GM20431 (cell line): ENCODE data around the gene ACAP1.
"Not testable (repeated sequence)": the region's sequence is repeated elsewhere in the genome, so short reads cannot be mapped to it uniquely, and the experiment has no call there.

ENCODE experiments used
- in situ Hi-C: fragments of 300-500 bp; cut with MseI, MboI; formaldehyde crosslinking; loops from one replicate; pipeline ENCODE4 v1.15.0; 2020; ENCODE audit warnings: low sequenced_read_pairs; ENCODE audit not compliant: unreplicated experiment

The ACAP1 gene

DNA sequence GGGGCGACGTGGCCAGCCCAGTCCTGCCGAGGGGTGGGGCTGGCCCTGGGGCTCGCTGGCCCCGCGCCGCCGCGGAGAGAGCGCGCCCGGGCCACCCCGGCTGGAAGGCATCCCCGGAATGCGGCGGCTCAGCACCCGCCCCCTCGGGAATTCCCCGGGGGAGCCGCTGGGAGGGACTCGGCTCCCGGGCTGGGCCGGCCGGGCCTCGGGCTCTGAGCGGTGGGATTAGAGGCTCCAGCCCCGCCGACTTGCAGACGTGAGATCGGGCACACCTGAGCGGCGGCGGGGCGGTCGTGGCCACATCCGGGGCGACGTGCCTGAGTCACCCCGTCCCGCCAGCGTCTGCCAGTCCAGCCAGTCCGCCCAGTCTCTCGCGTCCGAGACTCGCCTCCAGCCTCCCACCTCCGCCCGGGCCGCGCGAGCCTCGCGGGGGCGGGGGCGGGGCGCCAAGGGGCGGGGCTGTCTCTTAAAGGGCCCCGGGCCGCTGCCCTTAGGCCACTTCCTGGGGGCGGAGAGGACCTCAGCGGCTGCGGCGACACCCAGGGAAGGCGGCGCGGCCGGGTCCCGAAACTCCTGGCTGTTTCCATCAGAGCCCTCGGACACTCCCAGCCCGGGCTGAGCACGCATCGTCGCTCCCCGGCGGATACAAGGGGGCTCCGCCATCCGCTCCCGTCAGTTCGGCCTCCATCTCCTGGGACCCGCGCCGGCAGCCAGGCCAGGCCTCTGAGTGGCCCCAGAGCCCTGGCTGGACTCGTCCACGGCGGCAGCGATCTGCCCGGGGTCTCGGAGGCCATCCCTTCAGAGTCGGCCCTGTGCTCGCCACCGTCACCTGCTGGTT, 15.6 kb downstream of the ACAP1 start, which contains the start of gene KCTD11:
KCTD11 (plus strand) TSS at position 498 of the 838 bp plus-strand sequence.
- in situ Hi-C loops: no loop called here

DNA sequence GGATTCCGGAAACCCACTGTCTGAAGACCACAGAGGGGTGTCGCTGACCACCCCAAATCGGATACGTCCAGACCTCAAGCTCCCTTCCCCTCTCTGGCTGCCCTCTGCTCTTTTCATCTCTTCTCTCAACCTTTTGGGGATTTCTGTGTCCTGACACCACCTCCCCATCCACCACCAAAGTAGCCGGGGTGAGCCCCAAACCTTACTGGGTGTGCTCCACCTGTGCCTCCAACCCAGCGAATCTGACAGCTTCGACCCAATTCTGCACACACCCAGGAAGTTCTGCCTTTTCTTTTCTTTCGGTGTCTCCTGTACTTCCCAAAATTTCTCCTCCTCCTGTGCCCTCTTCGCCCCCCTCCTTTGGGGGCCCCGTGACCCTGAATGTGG, 16.2 kb downstream of the ACAP1 start:
- in situ Hi-C loops: no loop called here

DNA sequence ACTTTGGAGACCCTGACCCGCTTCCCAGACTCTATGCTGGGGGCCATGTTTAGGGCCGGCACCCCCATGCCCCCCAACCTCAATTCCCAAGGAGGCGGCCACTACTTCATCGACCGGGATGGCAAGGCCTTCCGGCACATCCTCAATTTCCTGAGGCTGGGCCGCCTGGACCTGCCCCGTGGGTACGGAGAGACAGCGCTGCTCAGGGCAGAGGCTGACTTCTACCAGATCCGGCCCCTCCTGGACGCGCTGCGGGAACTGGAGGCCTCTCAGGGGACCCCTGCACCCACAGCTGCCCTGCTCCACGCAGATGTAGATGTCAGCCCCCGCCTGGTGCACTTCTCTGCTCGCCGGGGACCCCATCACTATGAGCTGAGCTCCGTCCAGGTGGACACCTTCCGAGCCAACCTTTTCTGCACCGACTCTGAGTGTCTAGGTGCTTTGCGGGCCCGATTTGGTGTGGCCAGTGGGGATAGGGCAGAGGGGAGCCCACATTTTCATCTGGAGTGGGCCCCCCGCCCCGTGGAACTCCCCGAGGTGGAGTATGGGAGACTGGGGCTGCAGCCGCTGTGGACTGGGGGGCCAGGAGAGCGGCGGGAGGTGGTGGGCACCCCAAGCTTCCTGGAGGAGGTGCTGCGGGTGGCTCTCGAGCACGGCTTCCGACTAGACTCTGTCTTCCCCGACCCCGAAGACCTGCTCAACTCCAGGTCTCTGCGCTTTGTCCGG, 16.7 kb downstream of the ACAP1 start:
- in situ Hi-C loops: no loop called here

DNA sequence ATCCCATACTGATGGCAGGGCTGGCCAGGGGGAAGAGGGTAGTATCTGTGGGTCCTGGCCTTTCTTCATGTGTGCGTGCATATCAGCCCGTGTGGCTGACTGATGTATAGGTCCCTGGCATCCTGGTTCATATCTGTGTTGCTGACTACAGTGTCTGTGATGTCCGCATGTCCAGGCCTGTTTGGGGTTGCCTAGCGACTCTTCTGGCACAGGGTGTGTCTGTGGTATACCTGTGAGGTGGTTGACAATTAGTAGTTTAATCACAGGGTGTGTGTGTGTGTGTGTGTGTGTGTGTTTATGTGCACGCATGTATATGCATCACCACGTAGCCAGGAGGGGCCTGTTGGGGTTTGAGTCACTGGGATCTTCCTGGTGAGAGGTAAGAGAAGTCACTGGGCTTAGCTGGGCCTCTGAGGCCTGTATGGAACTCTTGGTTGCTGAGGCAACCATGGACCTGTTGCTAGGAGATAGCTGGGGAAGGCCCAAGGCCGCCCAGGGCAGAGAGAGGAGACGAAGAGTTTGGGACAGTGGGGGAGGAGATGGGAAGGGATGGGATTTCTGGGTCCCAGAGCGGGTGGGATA, 18.0 kb downstream of the ACAP1 start:
- in situ Hi-C loops: no loop called here

DNA sequence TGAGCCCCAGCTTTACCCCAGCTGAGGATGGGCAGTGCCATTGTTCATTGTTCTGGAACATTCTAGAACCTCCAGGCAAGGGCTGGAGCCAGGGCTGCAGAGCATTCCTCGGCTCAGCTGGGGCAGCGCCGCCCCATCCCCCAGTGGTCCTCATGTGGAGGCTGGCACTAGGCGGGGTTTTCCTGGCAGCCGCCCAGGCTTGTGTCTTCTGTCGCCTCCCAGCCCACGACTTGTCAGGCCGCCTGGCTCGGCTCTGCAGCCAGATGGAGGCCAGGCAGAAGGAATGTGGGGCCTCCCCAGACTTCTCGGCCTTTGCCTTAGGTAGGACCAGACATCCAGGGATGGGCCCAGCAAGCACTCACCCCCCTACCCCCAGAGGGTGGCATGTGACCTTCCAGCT, 18.7 kb downstream of the ACAP1 start, which contains the start of gene TMEM95:
TMEM95 (plus strand) TSS at position 104 of the 400 bp plus-strand sequence; CDS start at position 153, 49 bp downstream.
- in situ Hi-C loops: no loop called here

DNA sequence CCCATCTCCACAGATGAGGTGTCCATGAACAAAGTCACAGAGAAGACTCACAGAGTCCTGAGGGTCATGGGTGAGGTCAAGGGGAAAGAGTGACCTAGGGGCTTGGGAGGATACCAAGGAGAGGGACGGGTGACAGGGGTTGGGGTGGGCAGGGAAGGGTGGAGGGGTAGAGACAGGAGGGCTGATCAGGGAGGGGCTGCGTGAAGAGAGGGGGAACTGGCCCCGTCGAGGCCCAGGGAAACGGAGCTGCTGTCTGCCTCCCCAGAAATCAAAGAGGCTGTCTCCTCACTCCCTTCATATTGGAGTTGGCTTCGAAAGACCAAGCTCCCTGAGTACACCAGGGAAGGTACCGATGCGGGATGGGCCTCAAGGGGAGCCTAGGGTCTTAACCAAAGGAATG, 19.2 kb downstream of the ACAP1 start:
- in situ Hi-C loops: no loop called here

DNA sequence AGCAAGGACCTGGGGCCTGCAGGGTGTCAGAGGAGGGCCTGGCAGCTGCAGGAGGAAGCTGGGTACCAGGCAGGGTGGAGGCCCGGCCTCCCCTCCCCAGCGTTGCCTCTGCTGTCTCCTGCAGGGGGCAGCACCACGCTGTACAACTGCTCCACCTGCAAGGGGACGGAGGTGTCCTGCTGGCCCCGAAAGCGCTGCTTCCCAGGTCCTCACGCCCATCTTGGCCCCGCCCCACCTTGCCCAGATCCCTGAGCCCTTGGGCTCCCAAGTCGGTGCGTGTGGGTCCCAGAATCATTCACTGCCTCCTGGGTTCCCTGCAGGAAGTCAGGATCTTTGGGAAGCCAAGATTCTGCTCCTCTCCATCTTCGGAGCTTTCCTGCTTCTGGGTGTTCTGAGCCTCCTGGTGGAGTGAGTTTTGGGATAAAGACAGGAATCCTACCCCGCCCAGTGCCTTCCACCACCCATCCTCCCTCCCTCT, 19.8 kb downstream of the ACAP1 start:
- in situ Hi-C loops: no loop called here

DNA sequence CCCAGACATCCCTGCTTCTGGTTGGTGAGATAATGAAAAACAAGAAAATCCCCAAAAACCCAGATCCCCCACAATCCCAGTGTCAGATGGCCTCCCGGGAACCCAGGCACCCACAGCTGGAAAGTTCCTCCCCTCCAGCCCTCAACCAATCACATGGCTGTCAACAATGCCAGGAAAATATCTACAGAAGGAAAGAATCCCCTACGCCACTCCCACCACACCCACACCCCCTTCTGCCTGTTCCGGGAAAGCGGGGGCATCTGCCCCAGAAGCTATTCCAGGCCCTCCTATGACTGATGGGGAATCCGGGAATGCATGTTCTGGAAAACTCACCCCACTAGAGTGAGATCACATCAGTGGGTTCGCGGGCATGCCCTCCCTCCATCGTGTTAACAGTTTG, 20.4 kb downstream of the ACAP1 start:
- in situ Hi-C loops: no loop called here

DNA sequence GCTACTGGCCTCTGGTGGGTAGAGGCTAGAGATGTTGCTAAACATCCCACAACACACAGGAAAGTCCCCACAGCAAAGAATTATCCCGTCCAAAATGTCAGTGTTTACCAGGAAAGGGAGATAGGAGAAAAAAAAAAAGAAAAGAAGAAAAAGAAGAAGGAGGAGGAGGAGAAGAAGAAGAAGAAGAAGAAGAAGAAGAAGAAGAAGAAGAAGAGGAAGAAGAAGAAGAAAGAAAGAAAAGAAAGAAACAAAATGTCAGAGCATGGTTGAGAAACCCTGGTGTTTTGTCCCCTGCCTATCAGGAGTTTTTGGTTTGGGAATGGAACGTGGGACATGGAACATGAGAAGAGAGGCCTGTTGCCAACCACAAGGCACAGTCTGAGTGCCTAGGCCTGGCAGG, 21.1 kb downstream of the ACAP1 start:
- in situ Hi-C loops: no loop called here

DNA sequence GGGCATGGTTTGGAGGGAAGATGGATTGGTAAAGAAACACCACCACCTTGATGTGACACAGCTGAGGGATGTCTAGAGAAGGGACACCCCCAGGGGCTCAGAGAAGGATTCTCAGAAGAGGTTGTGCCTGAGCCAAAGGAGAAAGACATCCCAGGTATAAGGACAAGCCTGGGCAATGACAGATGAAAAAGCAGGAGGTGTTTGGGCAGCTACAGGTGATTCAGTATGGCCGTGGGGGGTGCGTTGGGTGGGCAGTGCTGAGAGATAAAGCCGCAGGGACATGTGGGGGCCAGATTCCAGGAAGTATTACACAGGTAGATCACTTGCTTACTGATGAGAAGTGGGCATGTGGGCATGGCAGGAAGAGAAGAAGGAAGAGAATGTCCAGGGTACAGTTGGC, 25.6 kb downstream of the ACAP1 start:
- in situ Hi-C loops: no loop called here

DNA sequence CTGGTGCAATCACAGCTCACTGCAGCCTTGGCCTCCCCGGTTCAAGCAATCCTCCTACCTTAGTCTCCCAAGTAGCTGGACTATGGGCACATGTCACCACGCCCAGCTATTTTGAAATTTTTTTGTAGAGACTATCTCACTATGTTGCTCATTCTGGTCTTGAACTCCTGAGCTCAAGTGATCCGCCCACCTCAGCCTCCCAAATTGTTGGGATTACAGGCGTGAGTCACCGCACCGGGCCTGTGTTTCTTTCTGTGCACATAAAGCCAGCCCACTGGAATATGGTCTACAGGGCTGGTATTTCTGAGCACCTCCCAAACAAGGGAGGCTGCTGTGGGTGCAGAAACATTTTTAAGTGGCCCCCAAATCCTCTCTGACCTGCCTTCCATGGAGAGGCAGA, 27.0 kb downstream of the ACAP1 start:
- in situ Hi-C loops: no loop called here

DNA sequence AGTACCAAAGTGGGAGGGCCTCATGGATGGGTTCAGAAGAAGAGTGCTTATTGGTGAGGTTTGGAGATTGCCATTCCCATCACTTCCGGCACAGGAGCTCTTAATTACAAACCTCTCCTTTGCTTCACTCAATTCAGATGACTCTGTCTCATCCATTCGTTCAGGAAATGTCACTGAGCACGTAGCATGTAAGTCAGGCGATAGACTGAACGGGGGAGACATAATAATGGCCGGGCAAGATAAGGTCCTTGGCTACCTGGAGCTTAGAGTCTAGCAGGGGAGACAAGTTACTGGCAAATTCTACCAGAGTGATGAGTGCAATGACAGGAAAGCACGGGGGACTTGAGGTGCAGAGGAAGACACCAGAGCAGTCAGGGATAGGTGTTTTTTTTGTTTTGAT, 29.6 kb downstream of the ACAP1 start:
- in situ Hi-C loops: not testable (repeated sequence)

DNA sequence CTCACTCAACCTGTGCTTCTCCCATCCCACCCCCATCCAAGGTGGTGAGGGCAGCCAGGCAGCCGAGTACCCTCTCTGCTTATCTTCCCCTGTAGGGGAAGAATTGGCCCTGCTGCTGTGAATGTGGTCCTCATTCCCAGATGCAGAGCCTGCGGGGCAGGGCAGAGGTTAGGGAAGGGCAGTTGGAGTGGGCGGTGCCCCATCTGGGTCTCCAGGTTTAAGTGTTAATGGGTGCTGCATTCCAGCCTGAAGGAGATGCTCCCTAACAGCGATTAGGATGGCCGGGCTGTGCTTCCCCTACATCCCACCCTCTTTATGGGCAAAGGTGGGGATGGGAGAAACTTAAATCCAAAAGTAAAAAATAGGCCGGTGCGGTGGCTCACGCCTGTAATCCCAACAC, 30.8 kb downstream of the ACAP1 start:
- in situ Hi-C loops: no loop called here

DNA sequence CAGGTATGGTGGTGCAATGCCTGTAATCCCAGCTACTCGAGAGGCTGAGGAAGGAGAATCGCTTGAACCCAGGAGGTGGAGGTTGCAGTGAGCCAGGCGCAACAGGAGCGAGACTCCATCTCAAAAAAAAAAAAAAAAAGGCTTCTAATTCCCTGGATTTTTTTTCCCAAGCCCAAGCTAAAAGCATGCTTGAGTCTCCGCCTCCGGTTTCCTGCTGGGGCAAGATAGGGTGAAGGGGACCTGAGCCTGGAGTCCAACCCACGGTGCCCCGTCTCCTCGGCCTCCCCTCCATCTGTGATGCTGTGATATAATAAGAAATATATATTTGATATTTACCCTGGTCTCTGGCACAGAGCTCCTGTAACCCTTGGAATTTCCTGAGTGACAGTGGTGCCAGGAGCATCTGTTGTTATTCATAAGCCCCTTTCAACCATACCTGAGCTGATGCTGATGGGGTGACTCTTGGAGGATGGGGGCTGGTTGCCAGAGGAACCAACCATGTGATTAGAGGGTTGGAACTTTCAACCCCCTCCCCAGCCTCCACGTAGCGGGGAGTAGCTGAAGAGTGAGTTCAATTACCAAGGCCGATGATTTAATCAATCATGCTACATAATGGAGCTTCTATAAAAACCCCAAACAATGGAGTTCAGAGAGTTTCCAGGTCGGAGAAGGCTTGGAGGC, 31.7 kb downstream of the ACAP1 start:
- in situ Hi-C loops: no loop called here

DNA sequence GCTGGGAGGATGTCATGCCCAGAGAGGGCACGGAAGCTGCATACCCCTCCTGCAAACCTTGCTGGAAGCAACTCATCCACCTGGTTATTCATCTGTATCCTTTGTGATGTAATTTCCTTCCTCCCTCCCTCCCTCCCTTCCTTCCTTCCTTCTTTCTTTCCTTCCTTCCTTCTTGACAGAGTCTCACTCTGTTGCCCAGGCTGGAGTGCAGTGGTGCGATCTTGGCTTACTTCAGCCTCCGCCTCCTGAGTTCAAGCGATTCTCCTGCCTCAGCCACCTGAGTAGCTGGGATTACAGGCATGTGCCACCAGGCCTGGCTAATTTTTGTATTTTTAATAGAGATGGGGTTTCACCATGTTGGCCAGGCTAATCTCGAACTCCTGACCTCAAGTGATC, 32.3 kb downstream of the ACAP1 start:
- in situ Hi-C loops: not testable (repeated sequence)

DNA sequence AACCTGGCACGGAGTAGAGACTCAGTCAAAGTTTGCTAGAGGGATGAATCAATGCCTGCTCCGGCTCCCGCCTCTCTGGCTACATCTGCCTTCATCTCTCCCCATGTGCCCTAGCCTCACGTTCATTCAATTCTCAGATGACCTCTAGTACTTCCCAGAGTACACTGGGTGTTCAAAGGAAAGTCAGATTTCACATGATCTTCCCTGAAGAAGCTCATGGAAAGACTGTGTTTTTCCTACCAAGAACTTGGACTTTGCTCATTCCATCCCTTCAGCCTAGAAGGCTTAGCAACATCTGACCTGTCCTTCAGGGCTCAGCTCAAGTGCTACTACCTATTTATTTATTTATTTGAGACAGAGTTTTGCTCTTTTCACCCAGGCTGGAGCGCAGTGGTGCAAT, 33.5 kb downstream of the ACAP1 start:
- in situ Hi-C loops: no loop called here

DNA sequence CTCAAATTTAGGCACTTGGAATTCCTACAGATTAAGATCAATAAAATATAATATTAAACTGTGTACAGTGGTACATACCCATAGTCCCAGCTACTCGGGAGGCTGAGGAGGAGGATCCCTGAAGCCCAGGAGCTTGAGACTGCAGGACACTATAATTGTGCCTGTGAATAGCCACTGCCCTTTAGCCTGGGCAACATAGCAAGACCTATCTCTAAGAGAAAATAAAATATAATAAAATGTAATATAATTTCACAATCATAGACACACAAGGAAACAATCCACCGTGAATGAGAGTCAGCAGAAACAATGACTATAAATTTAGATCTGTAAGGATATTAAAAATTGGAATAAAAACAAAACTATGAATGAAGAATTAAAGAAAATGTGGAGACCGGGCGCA, 34.5 kb downstream of the ACAP1 start:
- in situ Hi-C loops: no loop called here

DNA sequence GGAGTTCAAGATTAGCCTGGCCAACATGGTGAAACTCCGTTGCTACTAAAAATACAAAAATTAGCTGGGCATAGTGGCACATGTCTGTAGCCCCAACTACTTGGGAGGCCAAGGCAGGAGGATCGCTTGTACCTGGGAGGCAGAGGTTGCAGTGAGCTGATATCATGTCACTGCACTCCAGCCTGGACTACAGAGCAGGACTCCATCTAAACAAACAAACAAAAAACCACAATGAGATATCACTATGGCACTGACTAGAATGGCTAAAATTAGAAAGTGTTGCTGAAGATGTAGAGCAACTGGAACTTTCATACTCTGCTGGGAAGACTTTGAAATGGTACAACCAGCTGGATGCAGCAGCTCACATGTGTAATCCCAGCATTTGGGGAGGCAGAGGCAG, 38.0 kb downstream of the ACAP1 start:
- in situ Hi-C loops: no loop called here

DNA sequence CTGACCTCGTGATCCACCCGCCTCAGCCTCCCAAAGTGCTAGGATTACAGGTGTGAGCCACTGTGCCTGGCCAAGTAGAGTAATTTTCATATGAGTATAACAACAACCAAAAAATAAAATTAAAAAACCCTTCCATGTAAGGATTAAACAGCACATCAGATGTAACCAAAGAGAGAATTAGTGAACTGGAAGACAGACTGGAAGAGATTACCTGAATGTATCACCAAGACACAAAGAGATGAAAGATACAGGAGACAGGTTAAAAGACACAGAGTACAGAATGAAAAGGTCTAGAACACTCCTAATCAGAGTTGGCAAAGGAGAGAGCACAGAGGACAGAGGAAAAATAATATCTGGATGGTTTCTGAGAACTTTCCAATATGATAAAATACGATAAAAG, 42.8 kb downstream of the ACAP1 start:
- in situ Hi-C loops: no loop called here

DNA sequence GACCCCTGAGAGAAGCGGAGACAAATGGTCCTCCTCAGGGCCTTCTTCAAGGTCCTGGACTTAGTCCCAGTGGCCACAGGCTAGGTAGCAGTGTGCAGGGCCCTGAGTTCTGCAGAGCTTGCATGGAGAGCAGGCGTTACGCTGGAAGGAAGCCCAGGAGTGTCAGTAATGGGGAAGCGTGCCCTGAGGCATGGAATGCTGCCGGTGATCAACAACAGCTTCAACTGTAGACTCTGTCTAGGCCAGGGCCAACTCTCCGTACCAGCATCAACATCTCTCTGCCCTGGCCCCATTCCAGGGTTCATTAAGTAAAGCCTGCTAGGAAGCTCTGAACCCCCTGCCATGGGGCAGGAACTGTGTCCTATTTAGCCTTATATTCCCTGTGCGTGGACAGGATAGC, 44.0 kb downstream of the ACAP1 start:
- in situ Hi-C loops: no loop called here
